Fibroblast of villous mesenchyme (primary cell): ENCODE results near the gene NPVF. TPM values are rescaled to one million over a fixed set of nuclear protein-coding genes. Genes with fewer than 3 reads are reported as not detected.

Experiments used
- DNase-seq: peaks from one replicate; pipeline ENCODE4 v3.0.0-alpha.2; 2010; ENCODE audit warnings: low read depth
- H3K4me3 ChIP-seq: 2 replicates; pipeline ENCODE4 v1.5.1; 2011; ENCODE audit warnings: low read depth, mild to moderate bottlenecking, low read length
- CTCF ChIP-seq: IDR thresholded peaks from 2 replicates; pipeline ENCODE4 v1.5.1; 2012; ENCODE audit warnings: low read depth, mild to moderate bottlenecking, low read length; ENCODE audit not compliant: insufficient read depth
- total RNA-seq: library from RNA; depleted of rRNA; stranded (reverse); fragments of >200 nt; gene quantifications from 2 replicates; pipeline ENCODE4 v1.2.3, GENCODE V29; 2012

Gene NPVF
- total RNA-seq, 1 donor, result not detected

GRCh38 chr7:25194036-25194435 is 34.2 kb downstream of the NPVF start:
- H3K4me3 ChIP-seq, result no peak overlapping the region
- no peak for DNase-seq
- no peak for TF ChIP-seq CTCF

- no peak for DNase-seq
- TF ChIP-seq CTCF, result no peak
- no peak overlapping the region for H3K4me3 ChIP-seq
Measured at GRCh38 chr7:25192043-25192442, 36.2 kb downstream of the NPVF start.

- DNase-seq, result no peak
- no peak overlapping the region for H3K4me3 ChIP-seq
- TF ChIP-seq CTCF, result no peak
Measured at GRCh38 chr7:25189197-25189596, 39.1 kb downstream of the NPVF start.

GRCh38 chr7:25187932-25188331 is 40.4 kb downstream of the NPVF start:
- H3K4me3 ChIP-seq, result no peak overlapping the region
- no peak for DNase-seq
- no peak for TF ChIP-seq CTCF

- no peak overlapping the region for H3K4me3 ChIP-seq
- no peak for TF ChIP-seq CTCF
- no peak for DNase-seq
Measured at GRCh38 chr7:25186436-25186835, 41.9 kb downstream of the NPVF start.

- no peak for DNase-seq
- no peak overlapping the region for H3K4me3 ChIP-seq
- TF ChIP-seq CTCF, result no peak
Measured at GRCh38 chr7:25181532-25181931, 46.8 kb downstream of the NPVF start.

GRCh38 chr7:25180946-25181345 is 47.3 kb downstream of the NPVF start:
- no peak overlapping the region for H3K4me3 ChIP-seq
- DNase-seq, result no peak
- TF ChIP-seq CTCF, result no peak
